SK-N-SH treated with all-trans-retinoic acid at 6 μM for 48 hours (cell line): ENCODE measurements around the gene PHF13.

ENCODE experiments used
- ATAC-seq: fragments of 200-7000 bp; cut with Tn5 transposase; 3 replicates; pipeline ENCODE4 v1.9.1; 2020; ENCODE audit warnings: mild to moderate bottlenecking, moderate library complexity
- ARNTL ChIP-seq: fragments of 450-650 bp; formaldehyde crosslinking; IDR thresholded peaks from 2 replicates; pipeline ENCODE4 v1.5.0; 2020; ENCODE audit warnings: low read depth, mild to moderate bottlenecking, moderate library complexity, borderline replicate concordance
- BACH2 ChIP-seq: fragments of 250-450 bp; sonication (Bioruptor Pico); IDR thresholded peaks from 2 replicates; pipeline ENCODE4 v1.9.0; 2021; ENCODE audit warnings: mild to moderate bottlenecking, borderline replicate concordance
- CSDC2 ChIP-seq: fragments of 250-450 bp; sonication (Bioruptor Pico); IDR thresholded peaks from 2 replicates; pipeline ENCODE4 v1.5.0; 2020; ENCODE audit warnings: mild to moderate bottlenecking, moderate library complexity
- ESRRG ChIP-seq: fragments of 250-450 bp; sonication (Bioruptor Pico); IDR thresholded peaks from 2 replicates; pipeline ENCODE4 v1.6.1; 2021; ENCODE audit warnings: mild to moderate bottlenecking
- GLIS3 ChIP-seq: fragments of 250-450 bp; sonication (Bioruptor Pico); IDR thresholded peaks from 2 replicates; pipeline ENCODE4 v1.5.0; 2020; ENCODE audit warnings: mild to moderate bottlenecking, moderate library complexity
- ISL1 ChIP-seq: fragments of 250-450 bp; sonication (Bioruptor Pico); IDR thresholded peaks from 2 replicates; pipeline ENCODE4 v2.1.2; 2022; ENCODE audit warnings: mild to moderate bottlenecking, moderate library complexity
- OSR1 ChIP-seq: fragments of 250-450 bp; sonication (Bioruptor Pico); IDR thresholded peaks from 2 replicates; pipeline ENCODE4 v1.8.0; 2022; ENCODE audit warnings: moderate library complexity, mild to moderate bottlenecking, inconsistent platforms
- POU6F1 ChIP-seq: fragments of 250-450 bp; sonication (Bioruptor Pico); IDR thresholded peaks from 2 replicates; pipeline ENCODE4 v1.8.0; 2021; ENCODE audit warnings: low read depth, mild to moderate bottlenecking, moderate library complexity, borderline replicate concordance
- PPARA ChIP-seq: fragments of 250-450 bp; sonication (Bioruptor Pico); IDR thresholded peaks from 2 replicates; pipeline ENCODE4 v1.5.0; 2020; ENCODE audit warnings: mild to moderate bottlenecking, borderline replicate concordance
- RARB ChIP-seq: fragments of 250-450 bp; sonication (Bioruptor Pico); IDR thresholded peaks from 2 replicates; pipeline ENCODE4 v1.8.0; 2021; ENCODE audit warnings: mild to moderate bottlenecking, moderate library complexity
- SNAI2 ChIP-seq: fragments of 250-450 bp; sonication (Bioruptor Pico); IDR thresholded peaks from 2 replicates; pipeline ENCODE4 v1.5.0; 2020; ENCODE audit warnings: mild to moderate bottlenecking, moderate library complexity
- TCF4 ChIP-seq: fragments of 250-450 bp; sonication (Bioruptor Pico); IDR thresholded peaks from 2 replicates; pipeline ENCODE4 v1.8.0; 2021; ENCODE audit warnings: mild to moderate bottlenecking, moderate library complexity, borderline replicate concordance
- TOX ChIP-seq: fragments of 250-450 bp; sonication (Bioruptor Pico); IDR thresholded peaks from 2 replicates; pipeline ENCODE4 v1.8.0; 2021; ENCODE audit warnings: mild to moderate bottlenecking, moderate library complexity, borderline replicate concordance
- ZC3H10 ChIP-seq: fragments of 250-450 bp; sonication (Bioruptor Pico); IDR thresholded peaks from 2 replicates; pipeline ENCODE4 v1.5.1; 2021; ENCODE audit warnings: mild to moderate bottlenecking, moderate library complexity
- ZFP3 ChIP-seq: fragments of 250-450 bp; sonication (Bioruptor Pico); IDR thresholded peaks from 2 replicates; pipeline ENCODE4 v1.5.0; 2020; ENCODE audit warnings: mild to moderate bottlenecking, moderate library complexity
- ZFP30 ChIP-seq: fragments of 450-650 bp; formaldehyde crosslinking; IDR thresholded peaks from 2 replicates; pipeline ENCODE4 v1.5.0; 2022; ENCODE audit warnings: mild to moderate bottlenecking, moderate library complexity
- ZNF565 ChIP-seq: fragments of 450-650 bp; formaldehyde crosslinking; conservative IDR thresholded peaks from 2 replicates; pipeline ENCODE4 v1.5.0; 2020; ENCODE audit warnings: low read depth, mild to moderate bottlenecking, moderate library complexity
- ZNF70 ChIP-seq: fragments of 450-650 bp; formaldehyde crosslinking; IDR thresholded peaks from 2 replicates; pipeline ENCODE4 v1.5.0; 2020; ENCODE audit warnings: mild to moderate bottlenecking, moderate library complexity
- ZNF8 ChIP-seq: fragments of 450-650 bp; formaldehyde crosslinking; IDR thresholded peaks from 2 replicates; pipeline ENCODE4 v1.5.0; 2020; ENCODE audit warnings: mild to moderate bottlenecking, moderate library complexity
- TF ChIP-seq, protein P1 (sequence below): fragments of 250-450 bp; sonication (Bioruptor Pico); IDR thresholded peaks from 2 replicates; pipeline ENCODE4 v1.5.1; 2021; ENCODE audit warnings: mild to moderate bottlenecking, moderate library complexity
- TF ChIP-seq, protein P2 (sequence below): fragments of 250-450 bp; sonication (Bioruptor Pico); IDR thresholded peaks from 2 replicates; pipeline ENCODE4 v1.8.0; 2020; ENCODE audit warnings: mild to moderate bottlenecking, moderate library complexity, borderline replicate concordance
- TF ChIP-seq, protein P3 (sequence below): fragments of 250-450 bp; sonication (Bioruptor Pico); IDR thresholded peaks from 2 replicates; pipeline ENCODE4 v1.5.0; 2020; ENCODE audit warnings: mild to moderate bottlenecking, moderate library complexity

PHF13 gene

DNA sequence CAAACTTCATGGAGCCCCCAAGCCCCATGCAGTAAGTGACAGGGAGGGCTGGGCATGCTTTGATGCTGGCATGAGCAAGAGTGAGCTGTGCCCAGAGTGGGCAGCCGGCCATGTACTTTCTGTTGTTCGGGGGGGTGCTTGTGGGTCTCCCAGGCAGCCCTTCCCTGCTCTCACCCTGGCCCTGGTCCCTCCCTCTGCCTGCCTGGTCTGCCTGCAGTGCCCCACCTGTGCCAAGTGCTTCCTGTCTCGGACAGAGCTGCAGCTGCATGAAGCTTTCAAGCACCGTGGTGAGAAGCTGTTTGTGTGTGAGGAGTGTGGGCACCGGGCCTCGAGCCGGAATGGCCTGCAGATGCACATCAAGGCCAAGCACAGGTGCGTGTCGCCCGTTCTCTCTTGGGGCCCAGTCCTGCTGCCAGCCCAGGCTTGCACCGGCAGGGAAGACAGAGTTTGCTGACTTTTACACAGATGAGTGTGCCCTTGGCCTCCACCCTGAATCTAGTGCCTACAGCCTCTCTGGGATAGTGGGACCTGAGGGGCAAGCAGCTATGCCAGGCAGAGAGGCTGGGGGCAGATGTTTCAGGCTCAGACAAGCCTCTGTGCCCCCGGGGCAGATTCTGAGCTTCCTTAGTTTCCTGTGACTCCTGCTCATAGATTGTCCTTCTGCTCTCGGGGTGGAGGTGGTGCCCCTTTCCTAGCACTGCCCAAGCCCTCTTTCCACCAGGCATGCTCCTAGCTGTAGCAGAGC, 26.1 kb upstream of the PHF13 start:
- TF ChIP-seq ISL1 (no peak), ARNTL (CRISPR knock-in tag) (no peak), ZNF565 (no peak), ZFP30 (CRISPR knock-in tag) (no peak), CSDC2 (CRISPR knock-in tag) (no peak), ZNF8 (no peak), SNAI2 (CRISPR knock-in tag) (no peak), BACH2 (CRISPR knock-in tag) (no peak), PPARA (no peak), ESRRG (CRISPR knock-in tag) (no peak), ZFP3 (no peak), TOX (CRISPR knock-in tag) (no peak), RARB (no peak), GLIS3 (CRISPR knock-in tag) (no peak), ZNF70 (CRISPR knock-in tag) (no peak), OSR1 (CRISPR knock-in tag) (no peak), ZC3H10 (CRISPR knock-in tag) (no peak)
- TF ChIP-seq, protein P1, sequence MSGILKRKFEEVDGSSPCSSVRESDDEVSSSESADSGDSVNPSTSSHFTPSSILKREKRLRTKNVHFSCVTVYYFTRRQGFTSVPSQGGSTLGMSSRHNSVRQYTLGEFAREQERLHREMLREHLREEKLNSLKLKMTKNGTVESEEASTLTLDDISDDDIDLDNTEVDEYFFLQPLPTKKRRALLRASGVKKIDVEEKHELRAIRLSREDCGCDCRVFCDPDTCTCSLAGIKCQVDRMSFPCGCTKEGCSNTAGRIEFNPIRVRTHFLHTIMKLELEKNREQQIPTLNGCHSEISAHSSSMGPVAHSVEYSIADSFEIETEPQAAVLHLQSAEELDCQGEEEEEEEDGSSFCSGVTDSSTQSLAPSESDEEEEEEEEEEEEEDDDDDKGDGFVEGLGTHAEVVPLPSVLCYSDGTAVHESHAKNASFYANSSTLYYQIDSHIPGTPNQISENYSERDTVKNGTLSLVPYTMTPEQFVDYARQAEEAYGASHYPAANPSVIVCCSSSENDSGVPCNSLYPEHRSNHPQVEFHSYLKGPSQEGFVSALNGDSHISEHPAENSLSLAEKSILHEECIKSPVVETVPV (CRISPR knock-in tag): no peak
- TF ChIP-seq, protein P2, sequence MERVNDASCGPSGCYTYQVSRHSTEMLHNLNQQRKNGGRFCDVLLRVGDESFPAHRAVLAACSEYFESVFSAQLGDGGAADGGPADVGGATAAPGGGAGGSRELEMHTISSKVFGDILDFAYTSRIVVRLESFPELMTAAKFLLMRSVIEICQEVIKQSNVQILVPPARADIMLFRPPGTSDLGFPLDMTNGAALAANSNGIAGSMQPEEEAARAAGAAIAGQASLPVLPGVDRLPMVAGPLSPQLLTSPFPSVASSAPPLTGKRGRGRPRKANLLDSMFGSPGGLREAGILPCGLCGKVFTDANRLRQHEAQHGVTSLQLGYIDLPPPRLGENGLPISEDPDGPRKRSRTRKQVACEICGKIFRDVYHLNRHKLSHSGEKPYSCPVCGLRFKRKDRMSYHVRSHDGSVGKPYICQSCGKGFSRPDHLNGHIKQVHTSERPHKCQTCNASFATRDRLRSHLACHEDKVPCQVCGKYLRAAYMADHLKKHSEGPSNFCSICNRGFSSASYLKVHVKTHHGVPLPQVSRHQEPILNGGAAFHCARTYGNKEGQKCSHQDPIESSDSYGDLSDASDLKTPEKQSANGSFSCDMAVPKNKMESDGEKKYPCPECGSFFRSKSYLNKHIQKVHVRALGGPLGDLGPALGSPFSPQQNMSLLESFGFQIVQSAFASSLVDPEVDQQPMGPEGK (CRISPR knock-in tag): no peak
- ATAC-seq: no peak; the same call in 2 of the 3 replicates

DNA sequence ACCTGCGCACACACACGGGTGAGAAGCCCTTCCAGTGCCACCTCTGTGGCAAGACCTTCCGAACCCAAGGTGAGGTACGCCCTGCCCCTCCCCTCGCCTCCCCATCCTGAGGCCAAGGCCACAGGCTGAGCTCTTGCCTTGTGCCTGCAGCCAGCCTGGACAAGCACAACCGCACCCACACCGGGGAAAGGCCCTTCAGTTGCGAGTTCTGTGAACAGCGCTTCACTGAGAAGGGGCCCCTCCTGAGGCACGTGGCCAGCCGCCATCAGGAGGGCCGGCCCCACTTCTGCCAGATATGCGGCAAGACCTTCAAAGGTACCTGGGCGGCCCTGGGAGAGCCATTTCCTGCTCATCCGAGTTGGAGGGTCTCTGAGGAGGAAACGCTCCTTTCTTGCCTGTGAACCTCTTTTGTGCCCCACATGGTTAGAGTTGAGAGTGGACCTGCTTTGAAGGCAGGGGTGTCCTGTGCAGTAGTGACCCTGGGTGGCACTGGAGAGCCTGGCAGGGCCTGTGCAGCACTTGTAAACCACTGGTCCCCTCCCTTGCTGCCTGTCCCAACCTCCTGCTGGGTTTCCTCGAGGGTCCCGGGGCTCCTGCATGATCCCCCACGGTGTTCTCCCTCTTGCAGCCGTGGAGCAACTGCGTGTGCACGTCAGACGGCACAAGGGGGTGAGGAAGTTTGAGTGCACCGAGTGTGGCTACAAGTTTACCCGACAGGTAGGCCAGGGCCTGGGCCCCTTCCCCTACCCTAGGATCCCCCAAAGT, 25.2 kb upstream of the PHF13 start:
- no peak for ATAC-seq
- no peak for TF ChIP-seq ARNTL (CRISPR knock-in tag)
- TF ChIP-seq TOX (CRISPR knock-in tag): no peak
- no peak for TF ChIP-seq POU6F1 (CRISPR knock-in tag)
- TF ChIP-seq ZNF70 (CRISPR knock-in tag): no peak
- no peak for TF ChIP-seq ZNF565
- TF ChIP-seq ESRRG (CRISPR knock-in tag): no peak
- TF ChIP-seq SNAI2 (CRISPR knock-in tag): no peak
- no peak for TF ChIP-seq RARB
- TF ChIP-seq OSR1 (CRISPR knock-in tag): no peak
- TF ChIP-seq TCF4 (CRISPR knock-in tag): no peak
- TF ChIP-seq CSDC2 (CRISPR knock-in tag): no peak
- no peak for TF ChIP-seq ISL1
- TF ChIP-seq ZFP30 (CRISPR knock-in tag): no peak

DNA sequence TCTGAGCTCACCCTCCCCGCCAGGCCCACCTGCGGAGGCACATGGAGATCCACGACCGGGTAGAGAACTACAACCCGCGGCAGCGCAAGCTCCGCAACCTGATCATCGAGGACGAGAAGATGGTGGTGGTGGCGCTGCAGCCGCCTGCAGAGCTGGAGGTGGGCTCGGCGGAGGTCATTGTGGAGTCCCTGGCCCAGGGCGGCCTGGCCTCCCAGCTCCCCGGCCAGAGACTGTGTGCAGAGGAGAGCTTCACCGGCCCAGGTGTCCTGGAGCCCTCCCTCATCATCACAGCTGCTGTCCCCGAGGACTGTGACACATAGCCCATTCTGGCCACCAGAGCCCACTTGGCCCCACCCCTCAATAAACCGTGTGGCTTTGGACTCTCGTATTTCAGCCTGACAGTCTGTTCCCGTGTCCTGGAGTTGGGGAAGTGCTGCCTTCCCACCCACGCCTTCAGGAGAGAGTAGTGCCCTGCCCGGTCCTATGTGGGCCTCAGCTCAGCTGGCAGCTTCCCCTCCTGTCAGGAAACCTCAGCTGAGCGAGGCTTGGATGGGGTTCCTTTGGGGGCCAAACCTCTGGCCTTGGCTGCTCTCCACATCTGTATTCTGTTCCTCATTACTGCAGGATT, 24.5 kb upstream of the PHF13 start:
- no peak for ATAC-seq
- TF ChIP-seq, protein P1 (CRISPR knock-in tag): no peak
- TF ChIP-seq ESRRG (CRISPR knock-in tag): no peak
- TF ChIP-seq, protein P3, sequence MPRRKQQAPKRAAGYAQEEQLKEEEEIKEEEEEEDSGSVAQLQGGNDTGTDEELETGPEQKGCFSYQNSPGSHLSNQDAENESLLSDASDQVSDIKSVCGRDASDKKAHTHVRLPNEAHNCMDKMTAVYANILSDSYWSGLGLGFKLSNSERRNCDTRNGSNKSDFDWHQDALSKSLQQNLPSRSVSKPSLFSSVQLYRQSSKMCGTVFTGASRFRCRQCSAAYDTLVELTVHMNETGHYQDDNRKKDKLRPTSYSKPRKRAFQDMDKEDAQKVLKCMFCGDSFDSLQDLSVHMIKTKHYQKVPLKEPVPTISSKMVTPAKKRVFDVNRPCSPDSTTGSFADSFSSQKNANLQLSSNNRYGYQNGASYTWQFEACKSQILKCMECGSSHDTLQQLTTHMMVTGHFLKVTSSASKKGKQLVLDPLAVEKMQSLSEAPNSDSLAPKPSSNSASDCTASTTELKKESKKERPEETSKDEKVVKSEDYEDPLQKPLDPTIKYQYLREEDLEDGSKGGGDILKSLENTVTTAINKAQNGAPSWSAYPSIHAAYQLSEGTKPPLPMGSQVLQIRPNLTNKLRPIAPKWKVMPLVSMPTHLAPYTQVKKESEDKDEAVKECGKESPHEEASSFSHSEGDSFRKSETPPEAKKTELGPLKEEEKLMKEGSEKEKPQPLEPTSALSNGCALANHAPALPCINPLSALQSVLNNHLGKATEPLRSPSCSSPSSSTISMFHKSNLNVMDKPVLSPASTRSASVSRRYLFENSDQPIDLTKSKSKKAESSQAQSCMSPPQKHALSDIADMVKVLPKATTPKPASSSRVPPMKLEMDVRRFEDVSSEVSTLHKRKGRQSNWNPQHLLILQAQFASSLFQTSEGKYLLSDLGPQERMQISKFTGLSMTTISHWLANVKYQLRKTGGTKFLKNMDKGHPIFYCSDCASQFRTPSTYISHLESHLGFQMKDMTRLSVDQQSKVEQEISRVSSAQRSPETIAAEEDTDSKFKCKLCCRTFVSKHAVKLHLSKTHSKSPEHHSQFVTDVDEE: no peak
- TF ChIP-seq ZNF565: no peak
- TF ChIP-seq POU6F1 (CRISPR knock-in tag): no peak
- no peak for TF ChIP-seq RARB
- TF ChIP-seq SNAI2 (CRISPR knock-in tag): no peak
- TF ChIP-seq OSR1 (CRISPR knock-in tag): no peak
- no peak for TF ChIP-seq BACH2 (CRISPR knock-in tag)
- no peak for TF ChIP-seq GLIS3 (CRISPR knock-in tag)
- no peak for TF ChIP-seq ZC3H10 (CRISPR knock-in tag)
- no peak for TF ChIP-seq ZFP3
